ENCODE measurements around the gene HMGXB3. TPM values are rescaled to one million over a fixed set of nuclear protein-coding genes. Genes with fewer than 3 reads are reported as not detected.

Gene HMGXB3
- total and polyA plus RNA-seq, 2 of the 13 experiments (the other 11 are each of a cell fraction or from before 2014, with no cell fraction given) = 18.8 to 23.8 TPM

- TF ChIP-seq ZNF609 (CRISPR knock-in tag; IDR thresholded peaks at IDR 0.05; ENCODE audit: borderline replicate concordance) = no peak
- TF ChIP-seq HNRNPLL (IDR thresholded peaks at IDR 0.05; ENCODE audit: low read depth, low read length, poor library complexity, severe bottlenecking) = peak; percentile 10
- TF ChIP-seq MIER3 (CRISPR knock-in tag; IDR thresholded peaks at IDR 0.05; ENCODE audit: borderline replicate concordance) = no peak
- no peak for TF ChIP-seq BHLHE40 (IDR thresholded peaks at IDR 0.05; ENCODE audit: low read length)
- peak; percentile 80 for TF ChIP-seq ZSCAN29 (CRISPR knock-in tag; conservative IDR thresholded peaks at IDR 0.05)
- TF ChIP-seq ZNF574 (CRISPR knock-in tag; IDR thresholded peaks at IDR 0.05) = 0 out of 2 replicates have a peak, but pooled peaks have one; percentile 24
- TF ChIP-seq ZNF230 (CRISPR knock-in tag; IDR thresholded peaks at IDR 0.05) = no peak
- TF ChIP-seq CEBPB (IDR thresholded peaks at IDR 0.05; ENCODE audit: borderline replicate concordance, low read depth, low read length) = peak; percentile 25; the same call in 1 of the 2 replicates
- no peak for TF ChIP-seq ZFX (CRISPR knock-in tag; IDR thresholded peaks at IDR 0.05; ENCODE audit: low read depth)
- no peak for TF ChIP-seq NR0B2 (CRISPR knock-in tag; IDR thresholded peaks at IDR 0.05)
- TF ChIP-seq ZNF777 (CRISPR knock-in tag; IDR thresholded peaks at IDR 0.05) = no peak
- no peak for TF ChIP-seq ZNF383 (CRISPR knock-in tag; IDR thresholded peaks at IDR 0.05; ENCODE audit: borderline replicate concordance)
- TF ChIP-seq XRCC5 (optimal IDR thresholded peaks at IDR 0.05; ENCODE audit: low read length) = peak; percentile 52
- TF ChIP-seq THAP11 (CRISPR knock-in tag; IDR thresholded peaks at IDR 0.05) = 0 out of 2 replicates have a peak, but pooled peaks have one; percentile 24
- TF ChIP-seq HMGXB4 (CRISPR knock-in tag; IDR thresholded peaks at IDR 0.05; ENCODE audit: borderline replicate concordance in 1 of 2, low read depth in 1 of 2) = peak; percentile 51 to 72; a peak in 2 of 4 replicates
- no peak for TF ChIP-seq MAFF (IDR thresholded peaks at IDR 0.05; ENCODE audit: low read depth, low read length)
Observed at GRCh38 chr5:150001660-150002486, 1.3 kb downstream of the HMGXB3 start (continued).
